OCI-LY1 (cell line): ENCODE measurements around the gene CCR6.

Source experiments
- H2AFZ ChIP-seq: fragments of 200-600 bp; sonication (generic), shearing (Covaris generic); 2 replicates; pipeline ENCODE4 v1.6.0; 2014; ENCODE audit warnings: antibody characterized with exemption, mild to moderate bottlenecking, low read length
- H3F3A ChIP-seq: fragments of 200-600 bp; sonication (generic), shearing (Covaris generic); 2 replicates; pipeline ENCODE4 v1.6.0; 2014; ENCODE audit warnings: mild to moderate bottlenecking, antibody characterized with exemption, low read length, moderate library complexity; ENCODE audit not compliant: insufficient read depth
- H3K27ac ChIP-seq: fragments of 200-600 bp; sonication (generic); 2 replicates; pipeline ENCODE4 v1.5.1; 2014; ENCODE audit warnings: low read length, mixed run types, mild to moderate bottlenecking, low read depth; ENCODE audit not compliant: poor library complexity, severe bottlenecking
- H3K27me3 ChIP-seq: fragments of 200-600 bp; sonication (generic); 2 replicates; pipeline ENCODE4 v1.6.0; 2014; ENCODE audit warnings: antibody characterized with exemption, mild to moderate bottlenecking, low read length, moderate library complexity; ENCODE audit not compliant: insufficient read depth
- H3K36me3 ChIP-seq: fragments of 200-600 bp; sonication (generic); 2 replicates; pipeline ENCODE4 v1.6.1; 2014; ENCODE audit warnings: mild to moderate bottlenecking, antibody characterized with exemption, low read length, moderate library complexity, mixed read lengths; ENCODE audit not compliant: insufficient read depth
- H3K4me1 ChIP-seq: fragments of 200-600 bp; sonication (generic); 2 replicates; pipeline ENCODE4 v1.5.1; 2014; ENCODE audit warnings: mild to moderate bottlenecking, low read length, moderate library complexity; ENCODE audit not compliant: insufficient read depth, severe bottlenecking
- H3K4me2 ChIP-seq: fragments of 200-600 bp; sonication (generic), shearing (Covaris generic); 2 replicates; pipeline ENCODE4 v1.6.1; 2014; ENCODE audit warnings: low read length
- H3K4me3 ChIP-seq: fragments of 200-600 bp; sonication (generic); 2 replicates; pipeline ENCODE4 v1.5.1; 2014; ENCODE audit warnings: low read length, low read depth, mild to moderate bottlenecking, mixed read lengths; ENCODE audit not compliant: poor library complexity, severe bottlenecking
- H3K79me2 ChIP-seq: fragments of 200-600 bp; shearing (Covaris generic); 2 replicates; pipeline ENCODE4 v1.6.1; 2016; ENCODE audit warnings: mixed run types, low read length, mixed read lengths; ENCODE audit not compliant: insufficient read depth
- H3K9ac ChIP-seq: fragments of 200-600 bp; sonication (generic), shearing (Covaris generic); 2 replicates; pipeline ENCODE4 v1.6.1; 2014; ENCODE audit warnings: mild to moderate bottlenecking, low read length, mixed read lengths
- H3K9me2 ChIP-seq: fragments of 200-600 bp; sonication (generic), shearing (Covaris generic); 2 replicates; pipeline ENCODE4 v1.6.1; 2014; ENCODE audit warnings: low read depth, mild to moderate bottlenecking, low read length, mixed read lengths
- H3K9me3 ChIP-seq: fragments of 200-600 bp; shearing (Covaris generic); 2 replicates; pipeline ENCODE4 v1.6.1; 2014; ENCODE audit warnings: low read length, mixed read lengths
- H4K20me1 ChIP-seq: fragments of 200-600 bp; sonication (generic), shearing (Covaris generic); 2 replicates; pipeline ENCODE4 v1.6.0; 2016; ENCODE audit warnings: mild to moderate bottlenecking, low read length; ENCODE audit not compliant: insufficient read depth
- CTCF ChIP-seq: fragments of 200-600 bp; sonication (generic), shearing (Covaris generic); IDR thresholded peaks from 2 replicates; pipeline ENCODE4 v1.5.1; 2017; ENCODE audit warnings: mild to moderate bottlenecking, antibody characterized with exemption, low read length, moderate library complexity, mixed read lengths
- EZH2 ChIP-seq: fragments of 200-600 bp; sonication (generic), shearing (Covaris generic); IDR thresholded peaks from 2 replicates; pipeline ENCODE4 v1.8.0; 2017; ENCODE audit warnings: borderline replicate concordance, mixed run types, mild to moderate bottlenecking, antibody characterized with exemption, low read length, moderate library complexity, mixed read lengths

The CCR6 gene

DNA sequence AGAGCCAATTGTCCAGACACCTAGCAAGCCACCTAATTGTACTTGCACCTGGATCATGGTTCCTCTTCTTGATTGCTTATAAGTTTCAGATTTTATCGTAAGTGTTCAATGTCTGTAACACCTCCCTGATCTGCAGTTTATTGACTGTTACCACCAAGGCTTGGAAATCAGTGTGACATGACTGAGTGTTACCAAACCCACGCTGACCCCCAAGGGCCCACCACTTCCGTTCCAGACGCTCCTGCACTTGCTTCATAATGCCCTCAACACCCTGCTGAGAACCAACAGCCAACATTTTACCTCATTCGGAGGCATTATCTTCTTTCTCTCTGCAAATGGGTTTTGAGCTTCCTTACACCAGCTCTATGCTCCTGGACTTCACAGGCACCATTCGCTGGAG is 6.3 kb downstream of the CCR6 start:
- Histone ChIP-seq H3K9me2 (no peaks in the 10 kb centered on the region), H3K4me3 (no peak overlapping the region), H3K4me1 (peaks cover 17% of the 10 kb centered on the region), H3K9ac (no peak overlapping the region), H3K4me2 (no peak overlapping the region), H3K27me3 (0 out of 2 replicates have a peak, but pooled peaks cover 4% of the 10 kb centered on the region), H3K9me3 (no peaks in the 10 kb centered on the region), H3K27ac (no peak overlapping the region), H3K36me3 (no peaks in the 10 kb centered on the region), H2AFZ (no peak overlapping the region), H3K79me2 (no peaks in the 10 kb centered on the region), H4K20me1 (no peaks in the 10 kb centered on the region), H3F3A (no peaks in the 10 kb centered on the region)
- TF ChIP-seq EZH2 (no peak), CTCF (no peak)

GRCh38 chr6:167129562-167129961 is 6.7 kb downstream of the CCR6 start:
- no peak overlapping the region for H3K9ac ChIP-seq
- H3K79me2 ChIP-seq, result no peaks in the 10 kb centered on the region
- no peaks in the 10 kb centered on the region for H3F3A ChIP-seq
- no peaks in the 10 kb centered on the region for H3K36me3 ChIP-seq
- H4K20me1 ChIP-seq, result no peaks in the 10 kb centered on the region
- no peak for TF ChIP-seq EZH2
- H3K27ac ChIP-seq, result no peak overlapping the region
- H3K9me2 ChIP-seq, result no peaks in the 10 kb centered on the region
- H3K27me3 ChIP-seq, result 0 out of 2 replicates have a peak, but pooled peaks cover 4% of the 10 kb centered on the region
- H2AFZ ChIP-seq, result no peak overlapping the region
- no peak overlapping the region for H3K4me2 ChIP-seq
- H3K9me3 ChIP-seq, result no peaks in the 10 kb centered on the region
- no peak overlapping the region for H3K4me3 ChIP-seq
- peaks cover 17% of the 10 kb centered on the region for H3K4me1 ChIP-seq

DNA sequence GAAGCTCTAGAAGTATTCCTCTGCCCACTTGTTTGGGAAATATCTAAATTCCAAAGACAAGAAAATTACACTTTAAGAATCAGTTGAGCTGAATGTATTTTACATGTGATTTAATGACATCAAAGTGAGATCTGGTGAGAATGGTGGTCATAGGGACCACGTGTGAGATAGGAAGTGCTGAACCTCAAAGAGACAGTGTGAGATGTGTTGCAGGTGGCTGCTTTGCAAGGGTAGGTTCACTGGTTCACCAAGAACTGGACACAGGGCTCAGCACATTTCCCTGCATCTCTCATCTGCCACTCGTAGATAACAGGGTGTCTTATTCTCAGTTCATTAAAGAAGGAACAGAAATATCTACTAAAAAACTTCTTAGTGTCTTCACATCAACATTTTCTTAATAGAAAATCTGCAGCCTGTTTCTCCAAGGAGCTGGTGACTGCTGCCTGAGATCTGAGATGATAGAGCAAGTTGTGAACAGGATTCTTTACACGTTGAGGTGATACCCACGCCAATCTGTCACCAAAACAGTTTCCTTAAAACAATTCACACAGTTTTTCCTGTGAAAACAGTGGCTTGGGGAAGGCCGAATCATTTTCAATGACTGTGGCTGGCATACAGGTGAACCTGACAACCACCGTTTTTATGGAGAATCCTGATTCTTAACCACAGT is 7.2 kb downstream of the CCR6 start:
- no peak for TF ChIP-seq EZH2
- TF ChIP-seq CTCF, result no peak

More for the DNA sequence above, 7.2 kb downstream of the CCR6 start:
- H3F3A ChIP-seq, result no peaks in the 10 kb centered on the region
- H3K27ac ChIP-seq, result no peak overlapping the region
- no peak overlapping the region for H3K4me2 ChIP-seq
- peaks cover 17% of the 10 kb centered on the region for H3K4me1 ChIP-seq
- no peak overlapping the region for H2AFZ ChIP-seq
- no peak overlapping the region for H3K4me3 ChIP-seq
- H4K20me1 ChIP-seq, result no peaks in the 10 kb centered on the region
- H3K79me2 ChIP-seq, result no peaks in the 10 kb centered on the region
- H3K9me3 ChIP-seq, result no peaks in the 10 kb centered on the region
- no peaks in the 10 kb centered on the region for H3K36me3 ChIP-seq
- no peak overlapping the region for H3K9ac ChIP-seq
- no peaks in the 10 kb centered on the region for H3K9me2 ChIP-seq
- 0 out of 2 replicates have a peak, but pooled peaks cover 4% of the 10 kb centered on the region for H3K27me3 ChIP-seq
